Loucy (cell line): ENCODE data around the gene SEMA5B.

Source experiments
- EZH2phosphoT487 ChIP-seq: fragments of 200-600 bp; IDR thresholded peaks from 2 replicates; pipeline ENCODE4 v1.6.1; 2018; ENCODE audit warnings: antibody characterized with exemption, mild to moderate bottlenecking, moderate library complexity, borderline replicate concordance
- TF ChIP-seq, protein P1 (sequence below): fragments of 200-600 bp; sonication (generic); conservative IDR thresholded peaks from 2 replicates; pipeline ENCODE4 v1.5.1; 2014; ENCODE audit warnings: mild to moderate bottlenecking, antibody characterized with exemption, low read length

DNA sequence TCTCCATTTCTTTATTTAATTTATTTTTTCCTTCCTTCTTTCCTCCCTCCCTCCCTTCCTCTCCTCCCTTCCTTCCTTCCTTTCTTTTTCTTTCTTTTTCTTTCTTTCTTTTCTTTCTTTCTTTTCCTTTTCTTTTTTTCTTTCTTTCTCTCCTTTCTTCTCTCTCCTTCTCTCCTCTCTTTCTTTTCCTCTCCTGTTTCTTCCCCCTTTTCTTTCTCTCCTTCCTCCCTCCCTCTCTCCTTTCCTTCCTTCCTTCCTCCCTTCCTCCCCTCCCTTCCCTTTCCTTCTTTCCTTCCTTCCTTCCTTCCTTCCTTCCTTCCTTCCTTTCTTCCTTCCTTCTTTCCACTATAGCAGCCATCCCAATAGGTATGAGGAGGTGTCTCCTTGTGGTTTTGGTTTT is 32.5 kb upstream of the SEMA5B start:
- TF ChIP-seq, protein P1, sequence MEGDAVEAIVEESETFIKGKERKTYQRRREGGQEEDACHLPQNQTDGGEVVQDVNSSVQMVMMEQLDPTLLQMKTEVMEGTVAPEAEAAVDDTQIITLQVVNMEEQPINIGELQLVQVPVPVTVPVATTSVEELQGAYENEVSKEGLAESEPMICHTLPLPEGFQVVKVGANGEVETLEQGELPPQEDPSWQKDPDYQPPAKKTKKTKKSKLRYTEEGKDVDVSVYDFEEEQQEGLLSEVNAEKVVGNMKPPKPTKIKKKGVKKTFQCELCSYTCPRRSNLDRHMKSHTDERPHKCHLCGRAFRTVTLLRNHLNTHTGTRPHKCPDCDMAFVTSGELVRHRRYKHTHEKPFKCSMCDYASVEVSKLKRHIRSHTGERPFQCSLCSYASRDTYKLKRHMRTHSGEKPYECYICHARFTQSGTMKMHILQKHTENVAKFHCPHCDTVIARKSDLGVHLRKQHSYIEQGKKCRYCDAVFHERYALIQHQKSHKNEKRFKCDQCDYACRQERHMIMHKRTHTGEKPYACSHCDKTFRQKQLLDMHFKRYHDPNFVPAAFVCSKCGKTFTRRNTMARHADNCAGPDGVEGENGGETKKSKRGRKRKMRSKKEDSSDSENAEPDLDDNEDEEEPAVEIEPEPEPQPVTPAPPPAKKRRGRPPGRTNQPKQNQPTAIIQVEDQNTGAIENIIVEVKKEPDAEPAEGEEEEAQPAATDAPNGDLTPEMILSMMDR = no peak
- TF ChIP-seq EZH2phosphoT487 = no peak
